Stimulated activated CD4-positive, alpha-beta T cell treated with anti-CD3 and anti-CD28 coated beads, Interleukin-1b, Interleukin-23, amount 100 ng/mL, for 48 hours (primary cell): Measurements from ENCODE around the gene VEGFA.
A peak's percentile ranks its signal among the peaks of the same experiment; 100 is the strongest.

Experiments used
- DNase-seq: peaks from one replicate; pipeline ENCODE4 v3.0.0-alpha.2; 2020

VEGFA gene

DNA sequence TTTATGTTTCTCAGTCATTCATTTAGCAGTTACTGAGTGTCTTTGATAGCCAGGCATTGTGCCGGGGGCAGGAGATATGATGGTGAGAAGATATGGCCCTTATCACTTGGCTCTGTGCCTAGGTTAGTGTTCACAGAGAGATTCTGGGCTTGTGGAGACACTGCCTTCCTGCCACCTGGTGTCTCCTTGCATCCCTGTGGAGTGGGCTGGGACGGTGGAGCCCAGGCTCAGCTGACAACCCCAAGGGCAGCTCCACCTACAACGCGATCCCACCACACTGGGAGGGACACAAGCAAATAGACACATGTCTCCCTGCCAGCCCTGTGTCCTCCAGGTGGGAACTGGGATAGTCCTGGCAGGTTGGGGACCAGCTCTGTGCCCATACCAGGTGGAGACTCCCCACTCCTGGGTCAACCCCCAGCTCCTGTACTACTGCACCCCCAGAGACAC, 30.3 kb upstream of the VEGFA start:
- DNase-seq, result no peak

DNA sequence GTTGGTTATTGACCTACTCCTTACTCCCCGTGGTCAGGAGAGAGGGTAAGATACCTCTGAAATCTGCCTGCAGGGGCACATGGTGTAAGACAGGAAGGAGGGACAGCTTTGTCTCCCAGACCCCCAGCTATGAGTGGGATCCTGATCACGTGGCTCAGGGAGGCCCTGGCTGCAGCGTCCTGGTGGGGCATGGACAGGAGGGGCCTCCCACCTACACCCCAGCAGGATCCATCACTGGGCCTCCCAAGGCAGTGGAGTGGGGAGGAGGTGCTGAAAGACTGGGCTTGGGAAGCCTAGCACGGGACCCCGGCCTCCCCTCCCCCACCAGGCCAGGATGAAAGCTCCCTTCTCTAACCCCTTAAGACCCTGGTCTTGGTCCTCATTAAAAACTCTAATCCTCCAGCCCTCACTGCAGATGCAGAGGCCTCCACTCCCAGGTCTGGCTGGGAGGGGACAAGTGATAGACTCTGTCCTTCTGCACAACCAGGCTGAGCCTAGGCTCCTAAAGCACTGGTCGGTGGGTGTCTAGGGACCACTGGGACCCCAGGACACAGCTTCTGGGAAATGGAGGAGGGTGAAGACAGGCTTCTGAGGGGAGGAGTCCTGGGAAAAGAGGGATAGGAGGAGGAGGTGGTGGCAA, 29.6 kb upstream of the VEGFA start:
- no peak for DNase-seq

- DNase-seq, result no peak
Measured at GRCh38 chr6:43740961-43741764, 28.8 kb upstream of the VEGFA start.

DNA sequence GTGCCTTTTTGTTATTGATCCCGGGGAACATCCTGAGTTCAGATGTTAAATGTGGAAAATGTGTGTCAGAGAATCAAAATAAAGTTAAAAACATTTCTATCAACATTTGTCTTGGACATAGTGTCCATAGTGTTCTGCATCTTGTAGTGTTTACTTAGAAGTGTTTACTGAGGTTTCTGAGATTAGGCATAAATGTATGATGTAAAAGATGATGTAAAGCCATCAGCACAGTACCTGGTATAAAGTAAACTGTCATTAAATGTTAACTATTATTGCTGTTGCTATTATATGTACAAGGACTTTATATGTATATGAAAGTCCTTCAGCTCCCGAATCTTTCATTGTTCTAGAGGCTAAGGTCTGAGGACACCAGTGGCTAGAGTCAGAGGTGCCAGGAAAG, 28.2 kb upstream of the VEGFA start:
- DNase-seq, result no peak

DNA sequence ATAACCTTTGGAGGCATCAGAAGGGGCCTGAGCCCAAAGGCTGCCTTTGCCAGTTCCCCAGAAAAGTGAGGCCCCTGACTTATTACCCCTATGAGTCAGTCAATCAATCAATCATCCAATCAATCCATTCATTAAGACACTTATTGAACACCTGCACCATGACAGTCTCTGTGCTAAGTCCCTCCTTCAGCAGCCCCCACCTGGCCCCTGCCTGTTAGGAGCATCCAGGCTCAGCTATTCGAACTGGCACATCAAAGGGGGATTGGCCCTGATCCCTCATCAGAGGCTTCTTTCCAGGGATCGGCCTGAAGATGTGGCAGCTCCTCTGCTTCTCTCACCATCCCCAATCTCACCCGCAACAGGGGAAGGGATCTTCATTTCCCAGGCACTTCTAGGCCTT, 27.7 kb upstream of the VEGFA start:
- DNase-seq, result no peak

- no peak for DNase-seq
Measured at GRCh38 chr6:43742931-43743632, 26.9 kb upstream of the VEGFA start.

DNA sequence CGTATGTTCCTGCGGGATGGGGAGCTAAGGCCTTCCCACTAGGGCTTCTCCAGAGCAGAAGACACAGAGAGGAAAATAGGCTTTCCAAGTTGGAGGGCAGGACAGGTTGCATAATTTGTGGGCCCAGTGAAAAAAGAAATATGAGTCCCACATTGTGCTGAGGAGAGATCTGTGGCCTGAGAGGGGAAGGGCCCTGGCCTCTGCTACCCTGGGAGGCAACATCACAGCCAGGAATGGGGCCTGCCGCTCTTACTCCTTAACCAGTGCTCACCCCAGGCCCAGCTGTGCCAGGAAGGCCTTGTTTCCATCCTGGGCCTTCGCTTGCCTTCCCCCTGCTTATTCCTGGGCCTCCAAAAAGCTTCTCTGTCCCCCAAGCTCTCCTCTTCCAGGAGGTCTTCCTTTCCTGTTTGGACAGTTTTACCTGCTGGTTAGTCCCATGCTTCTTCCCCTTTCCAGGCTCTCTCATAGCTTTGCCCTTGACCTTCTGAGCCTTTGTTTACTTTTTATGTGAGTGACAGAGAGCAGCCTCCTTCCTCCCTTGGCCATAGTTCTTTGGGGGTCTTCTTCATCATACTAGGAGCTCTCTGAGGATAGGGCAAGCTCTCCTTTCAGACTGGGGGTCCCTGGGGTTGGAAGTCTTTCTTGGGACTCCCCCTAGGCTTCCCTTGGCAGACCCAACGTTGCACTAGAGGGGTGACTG, 26.2 kb upstream of the VEGFA start:
- no peak for DNase-seq

DNA sequence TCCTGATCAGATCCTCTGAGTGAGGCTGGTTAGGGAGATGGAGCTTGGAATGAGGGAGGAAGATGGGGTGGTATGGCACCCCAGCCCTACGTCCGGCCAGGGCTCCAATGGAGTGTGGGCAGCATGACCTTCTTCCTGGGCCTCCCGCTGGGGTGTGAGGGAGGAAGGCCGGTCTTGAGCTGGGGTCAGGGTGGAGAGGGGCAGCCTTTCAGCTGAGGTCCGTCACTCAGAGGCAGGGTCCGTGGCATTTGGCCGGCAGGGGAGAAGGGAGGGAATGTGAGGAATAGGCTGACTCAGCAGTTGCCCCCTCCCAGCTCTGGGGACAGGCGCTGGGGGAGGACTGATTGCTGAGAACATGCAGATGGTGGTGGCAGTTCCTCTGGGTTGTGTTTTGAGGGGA, 25.5 kb upstream of the VEGFA start:
- DNase-seq, result no peak

GRCh38 chr6:43744931-43745727, 24.9 kb upstream of the VEGFA start:
- no peak for DNase-seq

DNA sequence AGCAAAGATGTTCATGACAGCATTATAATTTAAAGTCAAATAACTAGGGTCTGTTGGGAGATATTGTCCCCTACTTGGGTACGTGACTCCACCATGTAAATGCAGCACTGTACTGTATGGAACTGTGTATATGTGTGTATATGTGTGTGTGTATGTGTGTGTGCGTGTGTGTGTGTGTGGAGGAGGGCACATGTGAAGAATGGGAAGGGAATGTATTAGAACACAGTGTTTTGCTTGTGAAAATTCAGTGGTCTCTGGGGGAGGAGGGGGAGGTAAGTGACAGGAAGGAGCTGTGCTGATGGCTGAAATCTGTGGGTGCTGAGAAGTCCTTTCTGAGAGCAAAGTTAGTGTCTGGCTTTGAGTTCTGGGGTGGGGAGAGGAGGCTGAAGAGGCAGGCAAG, 23.9 kb upstream of the VEGFA start:
- DNase-seq, result no peak

- no peak for DNase-seq
Measured at GRCh38 chr6:43746613-43747102, 23.4 kb upstream of the VEGFA start.

GRCh38 chr6:43747784-43748183, 22.2 kb upstream of the VEGFA start:
- no peak for DNase-seq

- DNase-seq, result no peak
Measured at GRCh38 chr6:43748765-43749164, 21.2 kb upstream of the VEGFA start.

- no peak for DNase-seq
Measured at GRCh38 chr6:43749461-43749860, 20.6 kb upstream of the VEGFA start.

DNA sequence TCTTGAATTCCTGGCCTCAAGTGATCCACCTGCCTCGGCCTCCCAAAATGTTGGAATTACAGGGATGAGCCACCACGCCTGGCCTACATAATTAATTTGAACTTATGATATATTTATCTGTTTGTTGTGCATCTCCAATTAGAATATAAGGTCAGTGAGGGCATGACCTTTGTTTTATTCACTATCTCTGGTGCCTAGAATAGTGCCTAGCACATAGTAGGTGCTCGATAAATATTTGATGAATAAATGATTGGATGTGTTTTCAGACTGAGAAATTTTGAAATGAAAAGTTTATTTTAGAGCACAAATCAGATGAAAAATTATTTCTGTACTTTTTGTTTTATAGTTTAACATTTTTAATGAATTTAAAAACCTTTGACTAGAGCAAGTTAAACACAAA, 19.4 kb upstream of the VEGFA start:
- no peak for DNase-seq

GRCh38 chr6:43753570-43754183, 16.3 kb upstream of the VEGFA start:
- DNase-seq, result no peak

GRCh38 chr6:43757966-43758616, 11.9 kb upstream of the VEGFA start:
- no peak for DNase-seq

DNA sequence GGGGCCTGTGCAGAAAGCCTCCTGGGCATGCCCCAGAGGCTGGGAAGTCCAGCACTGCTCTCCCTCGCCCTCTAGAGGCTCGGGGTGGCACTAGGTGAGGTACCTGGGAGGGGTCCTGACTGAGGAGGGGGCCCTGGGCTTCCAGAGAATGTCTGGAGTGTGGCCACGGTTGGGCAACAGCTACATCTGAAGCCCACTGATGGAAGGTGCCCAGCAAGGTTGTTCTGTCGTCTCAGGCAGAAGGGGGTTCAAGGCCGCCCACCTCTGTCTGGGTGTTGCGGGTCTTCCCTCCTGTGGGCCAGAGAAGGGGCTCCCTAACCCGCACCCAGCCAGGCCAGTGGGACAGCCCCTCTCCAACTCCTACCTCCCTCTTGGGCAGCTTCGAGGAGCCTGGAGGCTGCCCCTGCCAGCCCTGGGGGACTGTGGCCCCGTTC, 11.4 kb upstream of the VEGFA start:
- DNase-seq, result peak; percentile 18

DNA sequence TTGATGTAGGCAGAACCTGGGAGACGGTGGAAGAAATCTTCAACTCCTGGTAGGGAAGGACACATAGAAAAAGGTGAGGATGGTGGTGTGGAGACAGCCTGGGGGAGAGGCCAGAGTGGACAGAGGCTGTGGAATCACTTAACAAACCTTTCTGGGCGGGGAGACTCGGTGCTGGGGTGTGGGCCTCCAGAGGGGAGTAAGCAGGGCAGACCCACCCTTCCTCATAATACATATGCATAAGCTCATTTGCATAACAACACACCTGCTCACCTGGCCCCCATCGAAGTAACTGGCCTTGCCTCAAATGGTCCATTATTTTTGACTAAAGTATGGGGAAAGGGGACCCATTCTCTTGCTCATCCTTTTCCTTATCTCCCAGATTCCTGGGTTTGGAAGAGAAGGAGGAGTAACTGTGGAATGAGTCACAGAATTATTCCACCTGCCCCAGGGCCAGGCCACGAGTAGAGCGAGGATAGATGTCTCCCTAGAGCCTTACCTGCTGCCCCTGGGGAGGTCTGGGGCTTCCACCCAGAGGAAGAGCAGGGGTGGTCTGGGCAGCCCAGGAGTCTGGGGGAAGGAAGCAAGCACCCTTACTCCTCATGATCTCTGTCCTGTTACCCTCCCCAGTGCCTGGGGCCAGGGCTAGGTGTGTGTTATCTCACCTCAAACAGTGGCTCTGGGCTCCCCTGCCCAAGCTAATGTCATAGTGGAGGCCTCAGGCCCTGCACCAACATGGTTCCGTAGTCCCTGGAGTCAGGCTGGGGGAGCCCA, 10.7 kb upstream of the VEGFA start:
- DNase-seq, result no peak

GRCh38 chr6:43759907-43760206, 10.2 kb upstream of the VEGFA start:
- DNase-seq, result no peak
